ENCODE results near the gene RPS6KA1. TPM values are rescaled to one million over a fixed set of nuclear protein-coding genes. Genes with fewer than 3 reads are reported as not detected.
"Not testable (repeated sequence)": the region's sequence is repeated elsewhere in the genome, so short reads cannot be mapped to it uniquely, and the experiment has no call there.

Gene RPS6KA1
- total RNA-seq, 4 donors from 2014 or later, result 11.4 to 46.1 (median 28.1) TPM

- no peak for ATAC-seq (ENCODE audit: low FRiP score)
- DNase-seq (ENCODE audit: low spot score), result no peak
- no peak for TF ChIP-seq CTCF (IDR thresholded peaks at IDR 0.05)
Measured at GRCh38 chr1:26607186-26607585, 77.6 kb downstream of the RPS6KA1 start.

GRCh38 chr1:26608895-26609294 lies 79.3 kb downstream of the RPS6KA1 start:
- DNase-seq (ENCODE audit: low spot score) (no peak), ATAC-seq (ENCODE audit: low FRiP score) (no peak)
- no peak for TF ChIP-seq CTCF (IDR thresholded peaks at IDR 0.05)

GRCh38 chr1:26610781-26611180 lies 81.2 kb downstream of the RPS6KA1 start:
- ATAC-seq (ENCODE audit: low FRiP score), result no peak
- TF ChIP-seq CTCF (IDR thresholded peaks at IDR 0.05), result no peak
- DNase-seq (ENCODE audit: low spot score), result no peak

- not testable (repeated sequence) for ATAC-seq (ENCODE audit: low FRiP score); DNase-seq (ENCODE audit: low spot score)
Measured at GRCh38 chr1:26612627-26613026, 83.1 kb downstream of the RPS6KA1 start.

- ATAC-seq (ENCODE audit: low FRiP score), result no peak
Measured at GRCh38 chr1:26614655-26615411, 85.3 kb downstream of the RPS6KA1 start.

GRCh38 chr1:26616881-26617280 lies 87.3 kb downstream of the RPS6KA1 start:
- ATAC-seq (ENCODE audit: low FRiP score) (no peak), DNase-seq (ENCODE audit: low spot score) (no peak)
- no peak for TF ChIP-seq CTCF (IDR thresholded peaks at IDR 0.05)

More at GRCh38 chr1:26614655-26615411, 85.3 kb downstream of the RPS6KA1 start:
- TF ChIP-seq CTCF (IDR thresholded peaks at IDR 0.05), result no peak
- DNase-seq (ENCODE audit: low spot score), result no peak

GRCh38 chr1:26618561-26618960 lies 89.0 kb downstream of the RPS6KA1 start:
- ATAC-seq (ENCODE audit: low FRiP score) (no peak), DNase-seq (ENCODE audit: low spot score) (no peak)
- no peak for TF ChIP-seq CTCF (IDR thresholded peaks at IDR 0.05)

Small RNA genes within 50 kb of the gene (small RNA-seq; reads per million reads assigned to genes)
- not detected for gene MIR1976
- not detected for gene RF00019
- not detected for gene RNU7-29P

Other genes starting within 250 kb of the RPS6KA1 start
- gene SH3BGRL3, start 249.7 kb upstream of the RPS6KA1 start, total RNA-seq, result 100 to 1,000 TPM in 1 of 4 donors, 10 to 100 TPM in 3; 42.4 to 124 (median 82.4) TPM
- 10 to 100 TPM; 12.2 to 23.8 (median 17.7) TPM for gene UBXN11, start 223.1 kb upstream of the RPS6KA1 start, total RNA-seq
- 100 to 1,000 TPM in 1 of 4 donors, 10 to 100 TPM in 1, 1 to 10 TPM in 1, not detected in 1; 4.3 to 227 (median 13.2) TPM for gene CD52, start 211.8 kb upstream of the RPS6KA1 start, total RNA-seq
- not detected for gene CRYBG2, start 175.6 kb upstream of the RPS6KA1 start, total RNA-seq
- not detected for gene ZNF683, start 157.0 kb upstream of the RPS6KA1 start, total RNA-seq
- gene LIN28A, start 118.9 kb upstream of the RPS6KA1 start, total RNA-seq, result not detected
- 100 to 1,000 TPM in 1 of 4 donors, 10 to 100 TPM in 3; 44.9 to 117 (median 82.8) TPM for gene DHDDS, start 97.4 kb upstream of the RPS6KA1 start, total RNA-seq
- 100 to 1,000 TPM; 108 to 161 (median 121) TPM for gene HMGN2, start 57.3 kb upstream of the RPS6KA1 start, total RNA-seq
- 10 to 100 TPM; 25.8 to 48.4 (median 40.6) TPM for gene ARID1A, start 166.3 kb downstream of the RPS6KA1 start, total RNA-seq

Data from omental fat pad (tissue), 4 donors.